IMR-90 (cell line): ENCODE results near the gene RELL2.

Experiments
- POLR2A ChIP-seq: IDR thresholded peaks from 2 replicates; pipeline ENCODE4 v1.6.1; 2012; ENCODE audit warnings: mild to moderate bottlenecking, low read depth, low read length
- SMC3 ChIP-seq: fragments of 150-350 bp; IDR thresholded peaks from 2 replicates; pipeline ENCODE4 v1.6.1; 2016; ENCODE audit warnings: low read depth, mild to moderate bottlenecking, antibody characterized with exemption, low read length, moderate library complexity
- TF ChIP-seq, protein P1 (sequence below): conservative IDR thresholded peaks from 2 replicates; pipeline ENCODE4 v1.5.1; 2012; ENCODE audit warnings: mild to moderate bottlenecking, low read depth, low read length, improper control_type of control experiment

DNA sequence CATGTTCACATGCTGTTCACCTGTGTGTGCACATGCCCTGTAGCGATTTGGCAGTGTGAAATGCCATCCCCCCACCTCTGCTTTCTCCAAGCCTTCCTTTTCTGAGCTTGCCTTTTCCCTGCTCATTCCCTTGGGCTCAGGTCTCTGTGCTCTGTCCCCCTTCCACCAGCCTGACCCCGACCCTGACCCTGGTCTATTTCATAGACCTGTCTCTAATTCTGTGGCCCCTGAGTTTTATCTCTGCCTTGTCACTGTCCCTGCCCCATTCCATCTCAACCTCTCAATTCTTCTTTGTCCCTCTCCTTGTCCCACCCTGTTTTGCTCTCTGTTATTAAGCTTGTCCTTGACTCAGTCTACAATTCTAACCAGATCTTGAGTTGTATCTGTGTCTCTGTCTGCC is 44.5 kb downstream of the RELL2 start:
- TF ChIP-seq, protein P1, sequence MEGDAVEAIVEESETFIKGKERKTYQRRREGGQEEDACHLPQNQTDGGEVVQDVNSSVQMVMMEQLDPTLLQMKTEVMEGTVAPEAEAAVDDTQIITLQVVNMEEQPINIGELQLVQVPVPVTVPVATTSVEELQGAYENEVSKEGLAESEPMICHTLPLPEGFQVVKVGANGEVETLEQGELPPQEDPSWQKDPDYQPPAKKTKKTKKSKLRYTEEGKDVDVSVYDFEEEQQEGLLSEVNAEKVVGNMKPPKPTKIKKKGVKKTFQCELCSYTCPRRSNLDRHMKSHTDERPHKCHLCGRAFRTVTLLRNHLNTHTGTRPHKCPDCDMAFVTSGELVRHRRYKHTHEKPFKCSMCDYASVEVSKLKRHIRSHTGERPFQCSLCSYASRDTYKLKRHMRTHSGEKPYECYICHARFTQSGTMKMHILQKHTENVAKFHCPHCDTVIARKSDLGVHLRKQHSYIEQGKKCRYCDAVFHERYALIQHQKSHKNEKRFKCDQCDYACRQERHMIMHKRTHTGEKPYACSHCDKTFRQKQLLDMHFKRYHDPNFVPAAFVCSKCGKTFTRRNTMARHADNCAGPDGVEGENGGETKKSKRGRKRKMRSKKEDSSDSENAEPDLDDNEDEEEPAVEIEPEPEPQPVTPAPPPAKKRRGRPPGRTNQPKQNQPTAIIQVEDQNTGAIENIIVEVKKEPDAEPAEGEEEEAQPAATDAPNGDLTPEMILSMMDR: no peak
- TF ChIP-seq POLR2A (no peak), SMC3 (no peak)
